ENCODE data around the gene TPSAB1. TPM values are rescaled to one million over a fixed set of nuclear protein-coding genes. Genes with fewer than 3 reads are reported as not detected.

TPSAB1 gene
- total RNA-seq, 1 experiment from 2014 or later: 0.25 TPM

- TF ChIP-seq TCF7L2 (IDR thresholded peaks at IDR 0.05; ENCODE audit: borderline replicate concordance, extremely low read depth, insufficient read depth, insufficient read length) (no peak), ATF3 (IDR thresholded peaks at IDR 0.05) (no peak), SP1 (IDR thresholded peaks at IDR 0.05; ENCODE audit: low read depth) (no peak), CBX3 (IDR thresholded peaks at IDR 0.05; ENCODE audit: low read depth) (no peak), FOSL1 (IDR thresholded peaks at IDR 0.05; ENCODE audit: low read depth) (no peak), SIN3A (IDR thresholded peaks at IDR 0.05; ENCODE audit: low read depth) (no peak), POLR2A (IDR thresholded peaks at IDR 0.05; ENCODE audit: borderline replicate concordance, extremely low read depth, insufficient read depth, insufficient read length) (no peak), CTCF (IDR thresholded peaks at IDR 0.05 in 2 of 3, conservative IDR thresholded peaks at IDR 0.05 in 1 of 3; ENCODE audit: borderline replicate concordance in 1 of 3, insufficient read depth in 1 of 3, low read depth in 2 of 3, low read length in 2 of 3) (no peak), EZH2 (IDR thresholded peaks at IDR 0.05) (no peak), RAD21 (IDR thresholded peaks at IDR 0.05; ENCODE audit: low read depth) (no peak), EZH2phosphoT487 (IDR thresholded peaks at IDR 0.05; ENCODE audit: borderline replicate concordance) (no peak), YY1 (IDR thresholded peaks at IDR 0.05; ENCODE audit: extremely low read depth, insufficient replicate concordance, low read depth, low read length) (no peak), MAX (IDR thresholded peaks at IDR 0.05) (no peak)
- TF ChIP-seq, protein P1, sequence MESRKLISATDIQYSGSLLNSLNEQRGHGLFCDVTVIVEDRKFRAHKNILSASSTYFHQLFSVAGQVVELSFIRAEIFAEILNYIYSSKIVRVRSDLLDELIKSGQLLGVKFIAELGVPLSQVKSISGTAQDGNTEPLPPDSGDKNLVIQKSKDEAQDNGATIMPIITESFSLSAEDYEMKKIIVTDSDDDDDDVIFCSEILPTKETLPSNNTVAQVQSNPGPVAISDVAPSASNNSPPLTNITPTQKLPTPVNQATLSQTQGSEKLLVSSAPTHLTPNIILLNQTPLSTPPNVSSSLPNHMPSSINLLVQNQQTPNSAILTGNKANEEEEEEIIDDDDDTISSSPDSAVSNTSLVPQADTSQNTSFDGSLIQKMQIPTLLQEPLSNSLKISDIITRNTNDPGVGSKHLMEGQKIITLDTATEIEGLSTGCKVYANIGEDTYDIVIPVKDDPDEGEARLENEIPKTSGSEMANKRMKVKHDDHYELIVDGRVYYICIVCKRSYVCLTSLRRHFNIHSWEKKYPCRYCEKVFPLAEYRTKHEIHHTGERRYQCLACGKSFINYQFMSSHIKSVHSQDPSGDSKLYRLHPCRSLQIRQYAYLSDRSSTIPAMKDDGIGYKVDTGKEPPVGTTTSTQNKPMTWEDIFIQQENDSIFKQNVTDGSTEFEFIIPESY (IDR thresholded peaks at IDR 0.05; ENCODE audit: extremely low read depth, insufficient replicate concordance, low read length): no peak
- TF ChIP-seq, protein P2, sequence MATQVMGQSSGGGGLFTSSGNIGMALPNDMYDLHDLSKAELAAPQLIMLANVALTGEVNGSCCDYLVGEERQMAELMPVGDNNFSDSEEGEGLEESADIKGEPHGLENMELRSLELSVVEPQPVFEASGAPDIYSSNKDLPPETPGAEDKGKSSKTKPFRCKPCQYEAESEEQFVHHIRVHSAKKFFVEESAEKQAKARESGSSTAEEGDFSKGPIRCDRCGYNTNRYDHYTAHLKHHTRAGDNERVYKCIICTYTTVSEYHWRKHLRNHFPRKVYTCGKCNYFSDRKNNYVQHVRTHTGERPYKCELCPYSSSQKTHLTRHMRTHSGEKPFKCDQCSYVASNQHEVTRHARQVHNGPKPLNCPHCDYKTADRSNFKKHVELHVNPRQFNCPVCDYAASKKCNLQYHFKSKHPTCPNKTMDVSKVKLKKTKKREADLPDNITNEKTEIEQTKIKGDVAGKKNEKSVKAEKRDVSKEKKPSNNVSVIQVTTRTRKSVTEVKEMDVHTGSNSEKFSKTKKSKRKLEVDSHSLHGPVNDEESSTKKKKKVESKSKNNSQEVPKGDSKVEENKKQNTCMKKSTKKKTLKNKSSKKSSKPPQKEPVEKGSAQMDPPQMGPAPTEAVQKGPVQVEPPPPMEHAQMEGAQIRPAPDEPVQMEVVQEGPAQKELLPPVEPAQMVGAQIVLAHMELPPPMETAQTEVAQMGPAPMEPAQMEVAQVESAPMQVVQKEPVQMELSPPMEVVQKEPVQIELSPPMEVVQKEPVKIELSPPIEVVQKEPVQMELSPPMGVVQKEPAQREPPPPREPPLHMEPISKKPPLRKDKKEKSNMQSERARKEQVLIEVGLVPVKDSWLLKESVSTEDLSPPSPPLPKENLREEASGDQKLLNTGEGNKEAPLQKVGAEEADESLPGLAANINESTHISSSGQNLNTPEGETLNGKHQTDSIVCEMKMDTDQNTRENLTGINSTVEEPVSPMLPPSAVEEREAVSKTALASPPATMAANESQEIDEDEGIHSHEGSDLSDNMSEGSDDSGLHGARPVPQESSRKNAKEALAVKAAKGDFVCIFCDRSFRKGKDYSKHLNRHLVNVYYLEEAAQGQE (IDR thresholded peaks at IDR 0.05; ENCODE audit: low read depth): no peak
These were observed 41.0 kb downstream of the TPSAB1 start for GRCh38 chr16:1281517-1281916.

More at GRCh38 chr16:1281517-1281916, 41.0 kb downstream of the TPSAB1 start:
- intact Hi-C loops (cut with micrococcal nuclease): no loop called here
- Histone ChIP-seq H3K27me3 (ENCODE audit: insufficient read depth, low read length) (no peaks in the 10 kb centered on the region), H3K9me2 (ENCODE audit: insufficient read depth) (no peaks in the 10 kb centered on the region), H4K20me1 (ENCODE audit: insufficient read depth) (no peaks in the 10 kb centered on the region), H3K4me1 (ENCODE audit: control insufficient read depth in 1 of 2, insufficient read depth in 2 of 2, low read length in 2 of 2) (peaks cover 0 to 10% of the 10 kb centered on the region in 2 experiments; a peak in 1 of 4 replicates), H3K9me3 (ENCODE audit: control insufficient read depth in 1 of 2, insufficient read depth in 1 of 2, low read depth in 1 of 2, low read length in 2 of 2) (no peaks in the 10 kb centered on the region), H3K27ac (ENCODE audit: low read depth, low read length) (no peak overlapping the region), H3K4me3 (replicated peaks in 1 of 2; ENCODE audit: low read depth in 1 of 2, low read length in 2 of 2) (no peak overlapping the region), H3K9ac (ENCODE audit: low read length) (no peak overlapping the region), H3K36me3 (ENCODE audit: control insufficient read depth in 1 of 2, insufficient read depth in 2 of 2, low read length in 2 of 2) (no peaks in the 10 kb centered on the region), H3K79me2 (ENCODE audit: insufficient read depth, low read length) (no peaks in the 10 kb centered on the region), H3K4me2 (ENCODE audit: low read length) (no peak overlapping the region), H2AFZ (ENCODE audit: low read depth, low read length, poor library complexity, severe bottlenecking) (no peak overlapping the region)
- CTCF ChIA-PET: no interaction called here
- RAD21 ChIA-PET (ENCODE audit: low non-redundant PET in 1 of 2, low total read pairs in 2 of 2, uncharacterized antibody in 2 of 2, unreplicated experiment in 2 of 2): no interaction called here
- ATAC-seq (no peak), DNase-seq (ENCODE audit: low read depth, low spot score) (no peak)
- no TSS peak for BruUV-seq (replicated peaks)
- POLR2A ChIA-PET: no interaction called here

Data from HCT116 (cell line).